Hindlimb muscle (tissue), 1 donor: ENCODE data around the gene SULT1B1. TPM values are rescaled to one million over a fixed set of nuclear protein-coding genes. Genes with fewer than 3 reads are reported as not detected.

Experiments used
- DNase-seq: peaks from one replicate; pipeline ENCODE4 v3.0.0-alpha.2; 2013
- polyA plus RNA-seq: library from polyadenylated mRNA; unstranded; fragments of 120-200 nt; gene quantifications from one replicate; pipeline ENCODE4 v1.2.1, GENCODE V29; 2013; ENCODE audit not compliant: insufficient read length

SULT1B1 gene
- polyA plus RNA-seq, 1 donor: 0.46 TPM

DNA sequence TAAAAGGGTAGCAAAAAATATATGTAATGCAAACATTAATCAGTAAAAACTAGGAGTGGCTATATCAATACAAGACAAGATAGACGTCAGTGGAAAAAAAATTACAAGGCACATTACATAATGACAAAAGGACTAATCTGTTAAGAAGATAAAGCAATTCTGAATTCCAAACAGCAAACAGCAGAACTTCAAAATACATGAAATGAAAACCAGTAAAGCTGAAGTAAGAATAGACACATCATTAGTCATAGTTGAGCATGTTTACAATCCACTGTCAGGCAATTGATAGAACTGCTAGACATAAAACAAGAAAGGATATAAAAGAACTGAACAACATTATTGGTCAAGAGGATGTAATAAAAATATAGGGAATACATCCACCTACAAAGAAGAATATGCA is 12.2 kb downstream of the SULT1B1 start:
- no peak for DNase-seq

DNA sequence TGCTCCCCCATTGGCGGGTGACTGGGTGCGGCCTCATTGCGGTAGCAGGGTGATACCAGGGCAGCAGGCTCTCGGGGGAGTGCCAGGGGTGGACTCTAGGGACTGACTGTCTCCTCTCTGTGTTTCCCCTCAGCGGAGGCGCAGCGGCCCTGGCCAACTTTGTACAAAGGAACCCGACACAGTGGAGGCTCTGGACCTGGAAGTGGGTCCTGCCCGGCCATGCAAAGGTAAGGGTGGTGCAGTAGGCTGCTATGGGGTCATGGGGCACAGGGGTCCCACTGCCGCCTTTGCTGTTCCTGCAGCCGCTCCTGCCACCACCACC is 16.3 kb downstream of the SULT1B1 start:
- no peak for DNase-seq

DNA sequence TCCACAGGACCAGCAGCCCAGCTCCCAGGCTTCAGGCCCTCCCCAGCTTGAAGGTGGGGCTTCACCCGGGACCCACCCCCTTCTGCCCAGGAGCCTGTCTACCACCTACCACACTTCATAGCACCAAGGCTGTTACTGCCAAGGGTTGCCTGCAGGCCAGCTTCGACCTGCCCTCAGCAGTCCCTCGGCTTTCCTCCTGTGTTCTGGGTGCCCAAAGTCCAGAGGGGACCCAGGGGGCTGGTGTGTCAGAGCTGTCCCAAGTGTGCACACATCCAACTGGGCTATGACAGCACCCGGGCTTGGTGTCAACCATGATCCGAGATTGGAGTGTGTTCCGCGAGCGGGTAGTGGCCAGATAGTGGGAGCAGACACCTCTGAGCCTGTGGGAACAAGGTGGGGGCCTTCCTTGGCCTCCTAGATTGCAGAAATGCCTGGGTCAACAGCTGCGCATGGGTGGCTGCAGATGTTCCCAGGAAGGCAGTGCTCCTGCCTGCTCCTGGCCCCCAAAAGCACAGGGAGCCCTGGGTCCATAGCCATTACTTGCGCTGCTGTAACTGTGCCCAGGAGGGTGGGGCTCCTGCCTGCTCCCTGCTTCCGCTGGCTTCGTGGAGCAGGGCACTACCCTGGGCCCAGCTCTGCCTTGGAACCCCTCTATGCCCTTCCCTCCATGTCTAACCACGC is 16.8 kb downstream of the SULT1B1 start:
- DNase-seq: no peak

DNA sequence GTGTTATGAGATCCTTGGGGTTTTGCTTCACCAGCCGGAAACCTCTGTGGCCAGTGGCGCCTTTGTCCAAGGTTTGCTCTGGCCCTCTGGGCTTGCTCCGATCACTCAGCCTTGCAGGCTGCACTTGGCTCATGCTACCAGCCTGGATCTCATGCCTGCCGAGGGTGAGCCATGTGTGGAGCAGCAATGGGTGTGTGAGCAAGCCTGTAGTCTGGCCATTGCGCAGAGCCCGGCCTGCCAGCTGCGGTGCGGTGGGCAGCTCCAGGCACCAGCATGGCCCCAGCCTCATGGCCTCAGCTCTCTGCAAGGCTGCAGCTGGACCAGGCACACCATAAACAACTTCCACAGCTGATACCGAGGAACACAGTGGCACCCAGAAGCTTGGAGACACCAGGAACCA is 17.8 kb downstream of the SULT1B1 start:
- no peak for DNase-seq

DNA sequence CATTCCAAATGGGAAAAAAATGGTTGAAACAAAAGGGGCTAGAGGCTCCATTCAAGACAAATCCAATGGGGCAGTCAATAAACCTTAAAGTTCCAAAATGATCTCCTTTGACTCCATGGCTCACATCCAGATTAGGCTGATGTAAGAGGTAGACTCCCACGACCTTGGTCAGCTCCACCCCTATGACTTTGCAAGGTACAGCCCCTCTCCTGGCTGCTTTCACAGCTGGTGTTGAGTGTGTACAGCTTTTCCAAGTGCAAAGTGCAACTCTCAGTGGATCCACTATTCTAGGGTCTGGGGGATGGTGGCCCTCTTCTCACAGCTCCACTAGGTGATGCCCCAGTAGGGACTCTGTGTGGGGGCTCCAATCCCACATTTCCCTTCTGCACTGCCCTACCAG is 21.5 kb downstream of the SULT1B1 start:
- no peak for DNase-seq

DNA sequence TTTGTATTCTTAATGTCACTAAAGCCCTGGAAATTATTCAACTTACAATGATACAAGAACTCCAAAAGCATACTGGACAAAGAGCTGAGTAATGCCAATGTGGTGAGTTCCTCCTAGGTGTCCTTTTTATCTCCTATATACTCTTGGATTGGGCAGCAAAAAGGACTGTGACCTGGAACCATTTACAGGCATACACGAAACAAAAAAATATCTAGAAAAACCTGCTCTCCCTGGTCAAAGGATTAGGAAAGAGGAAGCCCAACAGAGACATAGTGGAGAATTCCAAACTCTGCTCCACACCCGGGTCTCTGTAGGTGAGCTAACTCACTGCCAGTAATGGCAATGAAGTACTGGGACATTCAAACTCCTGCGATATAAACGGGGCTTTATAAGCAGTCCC is 25.3 kb downstream of the SULT1B1 start:
- DNase-seq: no peak

DNA sequence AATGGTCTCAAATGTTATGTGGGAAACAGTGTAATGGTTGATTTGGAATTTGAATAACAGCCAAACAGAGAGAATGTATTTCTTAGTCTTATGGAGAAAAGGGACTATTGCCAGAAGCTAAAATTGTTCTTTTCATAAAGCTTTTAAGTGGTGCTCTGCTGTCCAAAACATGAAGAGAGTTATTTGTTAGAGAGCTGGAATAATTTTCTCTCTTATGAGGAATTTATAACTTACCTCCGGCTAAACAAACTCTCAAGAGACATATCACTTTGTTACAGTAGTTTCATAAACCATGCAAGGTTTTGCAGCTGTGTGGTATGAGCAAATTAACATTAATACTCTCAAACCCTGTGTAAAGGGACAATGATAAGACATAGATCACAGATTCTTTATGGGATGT is 28.6 kb downstream of the SULT1B1 start:
- DNase-seq: peak; percentile 64

DNA sequence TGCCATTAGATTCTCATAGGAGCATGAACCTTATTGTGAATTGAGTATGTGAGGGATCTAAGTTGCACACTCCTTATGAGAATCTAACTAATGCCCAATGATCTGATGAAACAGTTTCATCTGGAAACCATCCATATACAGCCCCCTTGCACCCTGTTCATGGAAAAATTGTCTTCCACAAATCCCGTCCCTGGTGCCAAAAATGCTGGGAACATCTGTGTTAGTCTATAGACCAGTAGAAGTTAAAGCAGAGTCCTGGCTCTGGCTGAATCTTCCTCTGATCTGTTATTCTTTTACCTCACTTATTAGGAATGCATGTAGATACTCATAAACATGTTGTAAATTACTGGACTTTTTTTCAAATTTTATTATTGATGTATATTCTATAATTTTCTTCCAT is 29.2 kb downstream of the SULT1B1 start:
- DNase-seq: peak; percentile 58

DNA sequence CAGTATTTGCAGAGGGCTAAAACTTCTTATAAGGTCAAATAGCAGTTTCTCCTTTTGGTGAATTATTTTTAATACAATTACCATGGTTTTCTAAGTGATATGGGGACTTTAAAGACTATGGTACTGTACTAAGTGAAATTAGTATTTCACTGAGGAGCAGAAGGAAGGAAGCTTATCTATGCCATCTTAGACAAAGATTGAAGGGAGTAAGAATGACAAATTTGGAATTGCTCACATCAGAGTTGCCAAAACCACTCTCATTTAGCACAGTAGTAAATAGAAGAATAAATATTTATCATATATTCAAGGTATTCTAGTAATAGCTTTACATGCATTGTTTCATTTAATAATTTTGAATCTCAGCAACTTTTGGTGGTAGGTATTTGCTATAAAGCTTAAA is 30.4 kb downstream of the SULT1B1 start:
- DNase-seq: no peak

DNA sequence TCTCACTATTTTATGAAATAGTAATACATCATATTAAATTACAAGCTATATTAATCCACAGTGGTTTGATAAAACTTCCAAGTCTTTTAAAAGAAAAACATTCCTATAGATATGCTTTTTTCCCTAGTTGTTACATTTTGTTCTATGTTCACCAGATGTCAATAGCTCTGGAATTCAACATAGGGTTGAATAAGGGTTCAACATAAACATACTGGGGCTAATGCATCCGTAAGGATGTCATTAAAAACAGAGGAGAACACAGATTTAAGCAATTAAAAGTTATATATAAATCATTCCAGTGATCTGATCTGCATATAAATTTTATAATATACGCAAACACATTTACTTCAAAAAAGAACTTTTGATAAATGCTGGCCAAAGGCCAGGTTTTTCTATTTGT is 32.5 kb downstream of the SULT1B1 start:
- no peak for DNase-seq

DNA sequence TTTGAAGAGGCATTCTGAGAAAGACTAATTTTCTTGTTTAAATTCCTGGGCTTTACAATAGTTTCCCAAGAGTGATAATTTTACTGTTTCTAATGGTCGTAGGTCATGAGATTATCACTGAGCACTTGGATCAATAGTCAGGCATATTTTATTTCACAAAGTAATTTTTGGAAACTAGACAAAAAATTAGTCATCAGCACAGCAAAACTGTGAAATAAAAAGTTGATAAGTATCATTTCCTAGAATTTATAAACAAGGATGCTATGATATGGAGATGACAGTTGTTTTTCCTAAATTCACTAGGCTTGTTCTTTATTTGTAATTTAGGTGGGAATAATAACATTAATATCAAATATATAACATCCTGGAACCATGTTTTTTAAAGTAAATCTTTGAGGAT is 33.0 kb downstream of the SULT1B1 start:
- DNase-seq: no peak

DNA sequence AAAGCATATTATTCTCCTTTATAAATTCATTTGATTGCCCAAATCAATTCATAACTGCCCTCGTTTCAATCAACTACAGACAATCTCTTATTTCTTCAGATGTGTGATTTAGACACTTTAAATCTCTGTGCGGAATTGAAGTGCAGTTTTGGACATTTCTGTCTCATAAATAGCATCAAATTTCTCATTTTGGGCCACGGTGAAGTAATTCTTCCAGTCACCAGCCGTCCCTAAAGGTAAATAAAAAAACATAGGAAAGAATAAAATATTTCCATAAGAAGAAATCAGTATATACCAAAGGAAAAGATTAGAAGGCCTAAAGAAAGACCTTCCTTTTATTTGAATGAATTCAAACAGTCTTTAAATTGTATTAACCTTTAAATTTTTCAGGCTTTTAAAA is 33.4 kb downstream of the SULT1B1 start:
- DNase-seq: no peak

DNA sequence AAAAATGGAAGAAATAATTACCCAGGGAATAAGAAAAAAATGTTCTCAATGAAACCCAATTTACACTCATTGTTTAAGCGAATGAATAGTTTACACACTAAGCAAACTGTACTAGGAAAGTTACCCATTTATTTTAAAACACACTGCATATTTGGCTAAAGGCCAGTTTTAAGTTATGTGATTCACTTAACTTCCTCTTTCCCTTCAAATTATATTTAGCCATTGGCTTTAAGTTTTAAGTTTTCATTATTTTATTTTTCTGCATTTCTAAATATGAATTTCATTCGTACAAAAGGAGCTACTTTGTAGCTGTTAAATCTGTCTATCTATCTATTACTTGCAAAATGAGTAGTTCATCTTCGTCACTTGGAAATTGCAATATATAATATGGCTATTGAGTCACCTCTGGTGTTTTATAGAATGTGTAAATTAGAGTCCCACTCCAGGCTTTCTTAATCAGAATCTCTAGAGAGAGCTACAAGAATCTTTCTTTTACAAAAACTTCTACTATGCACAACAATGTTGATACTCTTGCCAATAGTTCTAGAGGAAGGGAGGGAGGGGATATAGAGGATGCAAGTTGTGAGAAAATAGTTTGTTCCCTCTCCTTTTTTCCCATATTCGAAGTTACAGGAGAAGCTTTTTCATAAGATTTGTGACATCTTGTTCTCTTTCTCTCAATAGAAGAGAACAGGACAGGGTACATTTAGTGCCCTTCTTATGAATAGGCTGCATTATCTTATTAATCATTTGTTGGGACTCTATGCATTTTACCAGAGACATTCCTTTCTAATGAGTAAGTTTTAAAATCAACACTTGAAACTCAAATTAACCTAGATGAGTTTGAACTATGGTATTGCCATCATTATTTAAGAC is 41.8 kb downstream of the SULT1B1 start:
- no peak for DNase-seq

DNA sequence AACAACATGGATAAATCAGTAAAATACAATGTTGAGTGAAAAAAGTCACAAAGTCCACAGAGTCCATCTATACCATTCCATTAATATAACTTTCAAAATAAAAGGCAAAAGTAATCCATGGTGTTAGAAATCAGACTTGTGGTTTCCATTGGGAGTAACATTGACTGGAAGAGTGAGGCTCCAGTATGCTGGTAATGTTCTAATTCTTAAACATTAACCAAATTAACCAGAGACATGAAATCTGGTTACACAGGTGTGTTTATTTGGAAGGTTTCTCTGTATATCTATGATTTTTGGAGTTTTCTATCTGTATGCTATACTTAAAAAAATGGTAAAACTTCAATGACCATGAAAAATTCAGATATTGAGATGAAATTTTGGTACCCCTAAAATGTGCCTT is 42.6 kb downstream of the SULT1B1 start:
- DNase-seq: no peak

DNA sequence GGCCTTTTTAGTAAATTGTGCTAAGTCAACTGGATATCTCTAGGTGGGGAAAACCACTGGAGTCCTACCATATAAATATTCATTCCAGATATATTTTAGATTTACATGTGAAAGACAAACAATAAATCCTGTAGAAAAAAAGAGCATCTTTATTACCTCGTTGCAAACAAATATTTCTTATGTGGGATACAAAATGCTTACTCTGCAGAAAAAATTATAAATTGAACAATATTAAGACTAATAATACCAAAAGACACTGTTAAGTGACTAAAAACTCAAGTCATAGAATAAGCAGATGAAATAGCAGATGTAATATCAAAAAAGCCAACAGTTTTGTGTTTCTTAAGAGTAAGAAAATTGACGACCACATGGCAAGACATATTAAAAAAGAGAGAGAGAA is 43.8 kb downstream of the SULT1B1 start:
- no peak for DNase-seq

DNA sequence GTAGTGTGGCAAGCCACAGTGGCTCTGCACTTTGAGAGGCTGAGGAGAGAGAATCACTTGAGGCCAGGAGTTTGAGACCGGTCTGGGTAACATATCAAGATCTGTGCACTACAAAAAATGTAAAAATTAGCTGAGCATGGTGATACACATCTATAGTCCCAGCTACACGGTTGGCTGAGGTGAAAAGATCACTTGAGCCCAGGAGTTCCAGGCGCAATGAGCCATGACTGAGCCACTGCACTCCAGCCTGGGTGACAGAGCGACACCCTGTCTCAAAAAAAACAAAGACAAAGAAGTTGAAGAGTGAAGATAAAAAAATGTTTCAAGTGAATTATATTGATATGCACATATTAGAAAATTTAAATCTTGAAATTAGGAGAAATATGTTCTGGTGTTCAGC is 46.3 kb downstream of the SULT1B1 start:
- no peak for DNase-seq

DNA sequence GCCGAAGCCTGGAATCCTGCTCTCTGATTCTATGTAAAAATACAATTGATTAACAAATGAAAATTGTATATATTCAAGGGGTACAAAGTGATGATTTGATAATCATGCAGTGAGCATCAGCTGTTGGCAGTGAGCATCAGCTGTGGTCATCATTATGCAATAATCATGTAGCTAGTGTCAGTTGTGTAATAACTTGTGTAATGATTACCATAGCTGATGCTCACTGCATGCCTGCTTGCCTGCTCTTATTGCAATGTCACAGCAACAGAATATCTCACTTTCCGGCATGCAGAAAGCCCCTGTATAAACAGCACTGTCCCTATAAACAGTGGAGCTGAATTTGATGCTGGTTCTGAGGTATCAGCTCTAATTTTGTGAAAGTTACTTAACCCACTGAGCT is 46.8 kb downstream of the SULT1B1 start:
- DNase-seq: no peak

DNA sequence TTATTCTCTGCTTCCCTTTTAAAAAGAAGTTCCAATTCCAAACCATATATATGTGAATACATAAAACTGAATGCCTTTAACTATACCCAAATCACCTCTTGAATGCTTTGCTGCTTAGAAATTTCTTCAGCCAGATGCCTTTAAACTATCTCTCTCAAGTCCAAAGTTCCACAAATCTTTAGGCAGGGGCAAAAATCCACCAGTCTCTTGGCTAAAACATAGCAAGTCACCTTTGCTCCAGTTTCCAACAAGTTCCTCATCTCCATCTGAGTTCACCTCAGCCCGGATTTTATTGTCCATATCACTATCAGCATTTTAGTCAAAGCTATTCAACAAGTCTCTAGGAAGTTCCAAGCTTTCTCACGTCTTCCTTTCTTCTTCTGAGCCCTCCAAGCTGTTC is 49.8 kb downstream of the SULT1B1 start:
- no peak for DNase-seq

DNA sequence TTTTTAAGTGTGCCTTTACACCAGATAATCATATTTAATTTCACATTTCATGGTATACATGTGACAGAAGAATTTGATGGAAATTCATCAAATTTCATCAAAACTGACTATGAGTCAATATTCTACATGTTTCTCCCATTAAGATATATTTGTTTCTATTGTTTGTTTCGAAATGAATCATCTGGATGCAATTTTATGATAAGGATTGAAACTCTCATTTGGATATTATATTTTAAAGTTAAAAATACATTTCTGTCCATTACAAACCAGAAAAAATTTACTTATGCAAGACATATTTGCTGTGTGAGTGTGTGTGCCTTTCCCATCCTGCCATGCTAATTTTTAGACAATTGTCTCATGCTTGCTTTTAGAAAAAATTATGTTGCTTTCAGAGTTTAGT is 52.2 kb downstream of the SULT1B1 start:
- DNase-seq: no peak

DNA sequence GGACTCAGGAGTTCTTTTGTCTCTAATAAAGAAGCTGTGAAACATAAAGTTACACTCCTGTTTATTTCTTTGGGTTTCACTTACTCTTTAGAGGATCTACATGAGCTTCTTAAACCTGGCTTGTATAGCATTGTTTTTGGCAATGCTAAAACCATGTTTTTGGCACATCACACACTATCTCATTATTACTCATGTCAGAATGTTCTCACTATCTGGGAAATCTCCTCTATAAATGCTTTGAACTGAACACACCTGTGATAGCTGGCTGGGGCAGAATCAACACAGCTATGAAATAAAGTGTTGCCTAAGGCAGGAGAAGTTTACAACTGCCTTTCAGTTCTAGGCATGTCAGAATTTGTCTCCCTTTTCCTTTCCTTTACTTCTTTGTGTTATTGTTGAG is 52.6 kb downstream of the SULT1B1 start:
- DNase-seq: no peak

DNA sequence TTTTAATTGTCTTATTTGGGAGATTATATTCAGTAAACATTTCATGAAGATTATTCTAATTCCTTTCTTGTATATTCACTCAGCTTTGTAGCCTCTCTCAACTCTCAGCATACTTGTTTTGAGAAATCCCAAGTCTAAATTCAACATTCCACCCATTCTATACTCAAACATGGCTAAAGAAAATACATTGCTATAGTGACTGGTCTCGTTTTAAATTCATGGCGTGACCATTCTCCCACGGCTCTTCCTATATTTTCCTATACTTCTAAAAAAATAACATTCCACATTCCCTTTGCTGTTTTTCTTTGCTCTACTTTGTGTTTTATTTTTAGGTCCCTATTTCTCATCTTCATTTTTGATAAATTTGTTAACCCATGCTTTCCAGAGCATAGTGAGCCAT is 58.2 kb downstream of the SULT1B1 start:
- DNase-seq: no peak

DNA sequence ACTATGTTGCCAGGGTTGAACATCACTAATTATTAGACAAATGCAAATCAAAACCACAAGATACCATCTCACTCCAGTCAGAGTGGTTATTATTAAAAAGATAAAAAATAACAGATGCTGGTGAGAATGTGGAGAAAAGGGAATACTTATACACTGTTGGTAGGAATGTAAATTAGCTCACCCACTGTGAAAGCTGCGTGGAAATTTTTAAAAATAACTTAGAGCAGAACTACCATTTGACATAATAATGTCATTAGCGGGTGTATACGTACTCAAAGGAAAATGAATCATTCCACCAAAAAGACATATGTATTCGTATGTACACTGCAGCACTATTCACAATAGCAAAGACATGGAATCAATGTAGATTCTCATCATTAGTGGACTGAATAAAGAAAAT is 58.7 kb downstream of the SULT1B1 start:
- no peak for DNase-seq

DNA sequence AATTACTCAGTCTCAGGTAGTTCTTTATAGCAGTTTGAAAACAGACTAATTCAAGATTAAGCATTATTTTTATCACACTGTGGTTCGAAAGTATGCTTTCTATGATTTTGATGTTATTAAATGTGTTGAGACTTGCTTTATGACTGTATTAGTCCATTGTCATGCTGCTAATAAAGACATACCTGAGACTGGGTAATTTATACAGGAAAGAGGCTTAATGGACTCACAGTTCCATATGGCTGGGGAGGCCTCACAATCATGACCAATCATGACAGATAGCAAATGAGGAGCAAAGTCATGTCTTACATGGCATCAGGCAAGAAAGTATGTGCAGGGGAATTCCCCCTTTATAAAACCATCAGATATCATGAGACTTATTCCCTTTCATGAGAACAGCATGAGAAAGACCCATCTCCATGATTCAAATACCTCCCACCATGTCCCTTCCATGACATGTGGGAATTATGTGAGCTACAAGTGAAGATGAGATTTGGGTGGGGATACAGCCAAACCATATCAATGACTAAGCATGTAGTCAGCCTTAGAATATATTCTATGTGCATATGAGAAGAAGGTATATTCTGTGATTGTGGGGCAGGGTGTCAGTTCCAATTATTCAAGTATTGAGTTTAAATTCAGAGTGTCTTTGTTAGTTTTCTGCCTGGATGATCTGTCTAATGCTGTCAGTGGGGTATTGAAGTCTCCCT is 62.7 kb downstream of the SULT1B1 start:
- no peak for DNase-seq

DNA sequence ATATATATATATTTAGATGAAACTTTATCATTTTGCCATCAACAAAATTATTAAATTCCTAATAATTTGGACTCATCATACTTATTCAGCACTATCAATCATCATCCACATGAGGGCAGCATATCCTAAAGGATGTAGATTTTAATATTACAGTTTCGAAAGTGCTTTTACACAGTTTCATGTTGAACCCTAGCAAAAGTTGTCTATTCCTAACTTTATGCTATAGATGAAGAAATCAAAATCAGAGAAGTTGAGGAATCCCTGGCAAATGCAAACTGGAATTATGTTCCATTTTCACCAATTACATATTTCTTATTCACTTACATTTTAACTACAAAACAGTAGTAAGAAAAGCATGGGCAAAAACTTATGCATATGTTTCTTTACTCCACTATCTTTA is 70.8 kb downstream of the SULT1B1 start:
- peak; percentile 34 for DNase-seq
